Non-pigmented ciliary epithelial cell (primary cell): ENCODE data around the gene RBM28.
A peak's percentile ranks its signal among the peaks of the same experiment; 100 is the strongest.

Source experiments
- DNase-seq: peaks from one replicate; pipeline ENCODE4 v3.0.0-alpha.2; 2010; ENCODE audit warnings: low read depth

Gene RBM28

GRCh38 chr7:128374041-128374440 lies 30.3 kb upstream of the RBM28 start:
- no peak for DNase-seq

- DNase-seq = no peak
Measured at GRCh38 chr7:128373606-128374005, 29.9 kb upstream of the RBM28 start.

- no peak for DNase-seq
Measured at GRCh38 chr7:128370491-128370890, 26.8 kb upstream of the RBM28 start.

- no peak for DNase-seq
Measured at GRCh38 chr7:128366986-128367385, 23.3 kb upstream of the RBM28 start.

GRCh38 chr7:128366300-128366699 lies 22.6 kb upstream of the RBM28 start:
- DNase-seq = no peak

- DNase-seq = no peak
Measured at GRCh38 chr7:128365432-128365831, 21.7 kb upstream of the RBM28 start.

GRCh38 chr7:128364166-128364870 lies 20.6 kb upstream of the RBM28 start:
- no peak for DNase-seq

GRCh38 chr7:128363261-128363721 lies 19.6 kb upstream of the RBM28 start:
- DNase-seq = no peak

- DNase-seq = peak; percentile 26
Measured at GRCh38 chr7:128362670-128363069, 19.0 kb upstream of the RBM28 start.

- DNase-seq = no peak
Measured at GRCh38 chr7:128361411-128362379, 18.0 kb upstream of the RBM28 start, which contains the start of gene PRRT4. Gene PRRT4, minus strand, starts transcription at chr7:128361690.

GRCh38 chr7:128360359-128360678 lies 16.6 kb upstream of the RBM28 start:
- DNase-seq = no peak

GRCh38 chr7:128359939-128360338 lies 16.2 kb upstream of the RBM28 start:
- DNase-seq = no peak

GRCh38 chr7:128359336-128359735 lies 15.6 kb upstream of the RBM28 start:
- DNase-seq = no peak

- no peak for DNase-seq
Measured at GRCh38 chr7:128358233-128358632, 14.5 kb upstream of the RBM28 start.

- no peak for DNase-seq
Measured at GRCh38 chr7:128357217-128357613, 13.5 kb upstream of the RBM28 start.

GRCh38 chr7:128356546-128357216 lies 13.0 kb upstream of the RBM28 start:
- DNase-seq = no peak

- DNase-seq = no peak
Measured at GRCh38 chr7:128353610-128354009, 9.9 kb upstream of the RBM28 start.

GRCh38 chr7:128353189-128353588 lies 9.5 kb upstream of the RBM28 start:
- DNase-seq = no peak

- no peak for DNase-seq
Measured at GRCh38 chr7:128352636-128353035, 8.9 kb upstream of the RBM28 start.

- no peak for DNase-seq
Measured at GRCh38 chr7:128352153-128352537, 8.4 kb upstream of the RBM28 start.

GRCh38 chr7:128351296-128352152 lies 7.8 kb upstream of the RBM28 start:
- DNase-seq = no peak
